Lower lobe of right lung (tissue), 2 donors: ENCODE measurements around the gene TREM1. TPM values are rescaled to one million over a fixed set of nuclear protein-coding genes. Genes with fewer than 3 reads are reported as not detected.
"Not testable (repeated sequence)": the region's sequence is repeated elsewhere in the genome, so short reads cannot be mapped to it uniquely, and the experiment has no call there.

Source experiments
- ATAC-seq, 2 donors: fragments of 200-7000 bp; cut with Tn5 transposase; one replicate each; pipeline ENCODE4 v1.9.1; 2020 to 2022; ENCODE audit warnings: mild to moderate bottlenecking in 2 of 2, moderate library complexity in 2 of 2
- DNase-seq: peaks from one replicate; pipeline ENCODE4 v3.0.0-alpha.2; 2020
- H3K27ac ChIP-seq: fragments of 200-600 bp; one replicate; pipeline ENCODE4 v1.8.0; 2022
- H3K27me3 ChIP-seq: fragments of 200-600 bp; one replicate; pipeline ENCODE4 v1.8.0; 2022; ENCODE audit warnings: low read depth
- H3K36me3 ChIP-seq: fragments of 200-600 bp; one replicate; pipeline ENCODE4 v1.8.0; 2022; ENCODE audit warnings: mild to moderate bottlenecking
- H3K4me1 ChIP-seq: fragments of 200-600 bp; one replicate; pipeline ENCODE4 v1.8.0; 2022
- H3K4me3 ChIP-seq: fragments of 200-600 bp; one replicate; pipeline ENCODE4 v1.8.0; 2022; ENCODE audit warnings: mild to moderate bottlenecking
- H3K9me3 ChIP-seq: fragments of 200-600 bp; one replicate; pipeline ENCODE4 v1.8.0; 2022
- intact Hi-C: fragments of 100-400 bp; cut with DNase I; formaldehyde crosslinking; loops from one replicate; pipeline ENCODE4 v1.11.0; 2022
- total RNA-seq: library from RNA; stranded (reverse); fragmentation: NEBNext Ultra II Directional; extraction: Animal tissue kit (Norgen Biotek cat#: 25700); gene quantifications from one replicate; pipeline ENCODE4 v1.2.1, GENCODE V29; 2021
- TF ChIP-seq, protein P1 (sequence below): fragments of 200-600 bp; IDR thresholded peaks from one replicate; pipeline ENCODE4 v1.8.0; 2022; ENCODE audit warnings: antibody characterized with exemption, mild to moderate bottlenecking
- donor health status: DM: no; HTN: yes; CAD: no; lungs with severe emphysema.

Gene TREM1
- total RNA-seq, 1 donor from 2014 or later: 160 TPM

DNA sequence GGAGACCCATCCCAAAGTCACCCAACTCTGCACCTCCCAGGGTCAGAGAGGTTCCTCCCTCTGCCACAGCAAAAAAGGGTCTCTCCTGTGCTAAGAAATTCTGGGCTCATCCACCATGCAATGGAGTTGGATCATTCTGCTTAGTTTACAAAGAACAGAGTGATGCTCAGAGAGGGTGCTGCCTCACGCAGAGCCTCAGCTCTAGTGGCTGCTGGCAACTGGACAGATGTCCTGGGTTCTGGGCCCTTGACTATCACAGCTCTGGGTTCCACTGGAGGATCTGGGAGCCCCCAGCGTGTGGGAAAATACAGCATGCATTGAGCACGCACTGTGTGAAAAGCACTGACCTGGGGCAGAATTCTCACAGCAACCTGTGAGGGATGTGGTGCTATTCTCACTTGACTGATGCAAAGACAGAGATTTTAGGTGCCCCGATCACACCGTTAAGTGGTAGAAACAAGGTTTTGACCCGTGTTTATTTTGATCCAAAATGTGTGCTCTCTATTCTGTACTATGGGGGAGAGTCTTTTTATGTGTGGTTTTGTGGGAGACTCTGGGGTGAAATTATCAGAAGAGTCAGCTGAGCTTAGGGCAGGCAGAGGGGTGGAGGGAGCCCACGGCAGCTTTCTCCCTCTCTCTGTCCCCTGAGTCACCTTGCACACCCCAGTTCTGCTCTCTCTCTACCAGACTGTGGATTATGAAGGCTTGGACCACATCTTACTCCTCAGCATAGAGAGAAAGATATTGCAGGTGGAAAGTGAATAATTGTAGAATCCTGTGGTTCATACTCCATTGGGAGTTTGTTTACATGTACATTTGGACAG, 38.4 kb downstream of the TREM1 start:
- Histone ChIP-seq H3K36me3 (no peaks in the 10 kb centered on the region), H3K4me3 (no peak overlapping the region), H3K27ac (no peak overlapping the region), H3K27me3 (no peaks in the 10 kb centered on the region), H3K4me1 (no peaks in the 10 kb centered on the region), H3K9me3 (no peaks in the 10 kb centered on the region)
- intact Hi-C loops: no loop called here
- ATAC-seq (no peak), DNase-seq (no peak)
- TF ChIP-seq, protein P1, sequence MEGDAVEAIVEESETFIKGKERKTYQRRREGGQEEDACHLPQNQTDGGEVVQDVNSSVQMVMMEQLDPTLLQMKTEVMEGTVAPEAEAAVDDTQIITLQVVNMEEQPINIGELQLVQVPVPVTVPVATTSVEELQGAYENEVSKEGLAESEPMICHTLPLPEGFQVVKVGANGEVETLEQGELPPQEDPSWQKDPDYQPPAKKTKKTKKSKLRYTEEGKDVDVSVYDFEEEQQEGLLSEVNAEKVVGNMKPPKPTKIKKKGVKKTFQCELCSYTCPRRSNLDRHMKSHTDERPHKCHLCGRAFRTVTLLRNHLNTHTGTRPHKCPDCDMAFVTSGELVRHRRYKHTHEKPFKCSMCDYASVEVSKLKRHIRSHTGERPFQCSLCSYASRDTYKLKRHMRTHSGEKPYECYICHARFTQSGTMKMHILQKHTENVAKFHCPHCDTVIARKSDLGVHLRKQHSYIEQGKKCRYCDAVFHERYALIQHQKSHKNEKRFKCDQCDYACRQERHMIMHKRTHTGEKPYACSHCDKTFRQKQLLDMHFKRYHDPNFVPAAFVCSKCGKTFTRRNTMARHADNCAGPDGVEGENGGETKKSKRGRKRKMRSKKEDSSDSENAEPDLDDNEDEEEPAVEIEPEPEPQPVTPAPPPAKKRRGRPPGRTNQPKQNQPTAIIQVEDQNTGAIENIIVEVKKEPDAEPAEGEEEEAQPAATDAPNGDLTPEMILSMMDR: no peak

DNA sequence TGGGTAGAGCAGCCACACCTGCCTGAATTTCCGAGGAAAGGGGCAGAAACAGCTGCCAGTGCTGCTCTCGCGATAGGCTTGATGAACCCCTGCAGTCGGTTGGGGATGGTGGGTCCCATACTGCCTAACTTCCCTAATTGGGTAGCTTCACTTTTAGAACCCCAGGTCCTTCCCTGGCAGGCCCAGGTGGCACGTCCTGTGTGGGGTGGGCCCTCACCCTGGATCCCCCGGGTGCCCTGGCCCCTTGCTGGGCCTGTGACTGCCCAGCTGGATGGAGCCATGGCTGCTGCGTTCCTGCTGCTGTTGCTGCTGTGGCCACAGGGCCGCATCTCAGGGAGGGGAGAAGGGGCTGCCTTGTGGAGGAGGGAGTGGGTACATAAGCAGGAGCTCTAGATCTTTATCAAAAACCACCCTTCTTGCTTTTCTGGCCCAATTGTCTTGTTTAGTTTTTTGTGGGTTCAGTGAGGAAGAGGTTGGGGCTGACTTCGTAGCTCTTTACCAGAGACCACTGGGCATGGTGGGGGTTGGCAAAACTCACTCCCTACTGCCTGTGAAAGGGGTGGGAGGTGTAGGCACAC, 39.1 kb downstream of the TREM1 start:
- Histone ChIP-seq H3K27me3 (no peaks in the 10 kb centered on the region), H3K27ac (no peak overlapping the region), H3K36me3 (no peaks in the 10 kb centered on the region), H3K4me3 (no peak overlapping the region), H3K4me1 (no peaks in the 10 kb centered on the region), H3K9me3 (no peaks in the 10 kb centered on the region)
- DNase-seq (no peak), ATAC-seq (peak in 1 of 2 donors; percentile 34)
- intact Hi-C loops: no loop called here
- TF ChIP-seq, protein P1: no peak

DNA sequence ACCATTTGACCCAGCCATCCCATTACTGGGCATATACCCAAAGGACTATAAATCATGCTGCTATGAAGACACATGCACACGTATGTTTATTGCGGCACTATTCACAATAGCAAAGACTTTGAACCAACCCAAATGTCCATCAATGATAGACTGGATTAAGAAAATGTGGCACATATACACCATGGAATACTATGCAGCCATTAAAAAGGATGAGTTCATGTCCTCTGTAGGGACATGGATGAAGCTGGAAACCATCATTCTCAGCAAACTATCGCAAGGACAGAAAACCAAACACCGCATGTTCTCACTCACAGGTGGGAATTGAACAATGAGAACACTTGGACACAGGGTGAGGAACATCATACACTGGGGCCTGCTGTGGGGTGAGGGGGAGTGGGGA, 40.0 kb downstream of the TREM1 start:
- H3K27ac ChIP-seq, H3K9me3 ChIP-seq, intact Hi-C loops, H3K4me1 ChIP-seq, H3K27me3 ChIP-seq, DNase-seq, ATAC-seq, H3K4me3 ChIP-seq, H3K36me3 ChIP-seq: not testable (repeated sequence)

DNA sequence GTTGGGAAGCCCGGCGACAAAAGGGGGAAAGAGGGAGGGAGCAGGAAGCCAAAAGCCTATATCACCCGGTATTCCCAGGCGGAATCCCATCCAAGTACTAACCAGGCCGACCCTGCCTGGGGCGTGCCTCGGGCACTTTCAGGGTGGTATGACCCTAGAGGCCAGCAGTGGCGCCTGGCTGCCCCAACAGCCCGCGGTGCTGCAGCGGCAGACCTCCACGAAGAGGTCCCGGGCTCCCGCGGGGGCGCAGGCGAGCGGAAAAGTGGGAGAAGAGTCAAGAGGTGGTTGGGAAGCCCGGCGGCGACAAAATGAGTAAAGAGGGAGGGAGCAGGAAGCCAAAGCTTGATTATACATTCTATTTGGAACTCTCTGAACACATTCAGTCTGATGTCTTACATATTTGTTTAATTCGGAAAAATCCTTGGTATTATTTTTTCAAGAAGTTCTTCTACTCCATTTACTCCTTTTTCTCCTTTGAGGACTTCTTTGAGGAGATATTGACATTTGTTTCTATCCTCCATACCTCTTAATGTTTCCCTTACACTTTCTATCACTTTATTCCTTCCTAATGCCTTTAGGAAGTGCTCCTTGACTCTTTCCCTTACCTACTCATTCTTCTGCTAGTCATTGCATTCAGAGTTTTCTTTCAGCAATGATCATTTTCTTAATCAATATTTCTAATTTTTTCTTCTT, 46.9 kb downstream of the TREM1 start:
- no peaks in the 10 kb centered on the region for H3K9me3 ChIP-seq
- DNase-seq (no peak), ATAC-seq (no peak)
- intact Hi-C loops: no loop called here
- no peak overlapping the region for H3K4me3 ChIP-seq
- peaks cover 19% of the 10 kb centered on the region for H3K27me3 ChIP-seq
- TF ChIP-seq, protein P1: no peak
- no peaks in the 10 kb centered on the region for H3K36me3 ChIP-seq
- no peak overlapping the region for H3K27ac ChIP-seq
- no peaks in the 10 kb centered on the region for H3K4me1 ChIP-seq

DNA sequence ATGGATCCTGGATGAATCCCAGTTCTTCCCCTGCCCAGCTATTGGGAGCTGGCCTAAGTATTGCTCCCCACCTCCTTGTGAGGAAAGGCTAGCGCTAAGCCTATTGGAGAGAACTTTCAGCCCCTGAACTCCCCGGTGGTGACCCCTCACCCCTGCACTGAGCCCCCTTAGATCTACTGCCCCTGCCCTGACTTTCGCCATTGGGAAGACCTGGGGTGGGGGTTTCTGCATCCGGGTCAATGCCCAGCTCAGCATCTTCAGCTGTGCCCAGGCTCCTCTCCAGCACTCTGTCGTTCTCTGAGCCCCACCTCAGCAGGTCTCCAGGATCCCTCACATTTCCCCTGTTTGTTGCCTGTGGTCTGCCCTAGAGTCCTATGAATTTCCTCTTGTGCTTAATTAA, 49.4 kb downstream of the TREM1 start:
- no peak overlapping the region for H3K27ac ChIP-seq
- H3K4me3 ChIP-seq: no peak overlapping the region
- no peaks in the 10 kb centered on the region for H3K4me1 ChIP-seq
- H3K27me3 ChIP-seq: peaks cover 19% of the 10 kb centered on the region
- no peaks in the 10 kb centered on the region for H3K9me3 ChIP-seq
- H3K36me3 ChIP-seq: no peaks in the 10 kb centered on the region
- TF ChIP-seq, protein P1: no peak
- DNase-seq: no peak
- ATAC-seq: no peak
- intact Hi-C loops: no loop called here

DNA sequence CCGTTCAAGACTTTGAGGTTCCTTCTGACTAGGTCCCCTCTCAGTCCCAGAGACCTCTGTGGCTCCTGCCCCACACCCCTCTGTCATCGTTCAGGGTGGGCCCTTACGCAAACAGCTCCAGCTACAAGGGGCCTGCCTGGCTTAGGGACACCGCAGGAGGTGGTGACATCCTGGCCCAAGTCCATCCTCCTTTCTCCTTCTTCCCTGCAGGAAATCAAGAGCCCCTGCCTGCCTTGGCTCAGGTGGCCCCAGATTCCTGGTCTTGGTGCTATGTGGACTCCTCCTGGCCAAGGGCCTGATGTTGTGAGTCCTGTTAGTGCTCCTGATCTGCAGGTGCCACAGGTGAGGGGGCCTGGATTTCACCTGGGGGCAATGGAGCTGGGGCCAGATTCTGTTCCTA, 50.2 kb downstream of the TREM1 start:
- no peaks in the 10 kb centered on the region for H3K9me3 ChIP-seq
- TF ChIP-seq, protein P1: no peak
- ATAC-seq: no peak
- no peaks in the 10 kb centered on the region for H3K36me3 ChIP-seq
- no peak for DNase-seq
- intact Hi-C loops: no loop called here
- no peaks in the 10 kb centered on the region for H3K4me1 ChIP-seq
- peaks cover 19% of the 10 kb centered on the region for H3K27me3 ChIP-seq
- H3K4me3 ChIP-seq: no peak overlapping the region
- H3K27ac ChIP-seq: no peak overlapping the region
